ENCODE measurements around the gene ZNF441.
"Not testable (repeated sequence)": the region's sequence is repeated elsewhere in the genome, so short reads cannot be mapped to it uniquely, and the experiment has no call there.

ZNF441 gene

DNA sequence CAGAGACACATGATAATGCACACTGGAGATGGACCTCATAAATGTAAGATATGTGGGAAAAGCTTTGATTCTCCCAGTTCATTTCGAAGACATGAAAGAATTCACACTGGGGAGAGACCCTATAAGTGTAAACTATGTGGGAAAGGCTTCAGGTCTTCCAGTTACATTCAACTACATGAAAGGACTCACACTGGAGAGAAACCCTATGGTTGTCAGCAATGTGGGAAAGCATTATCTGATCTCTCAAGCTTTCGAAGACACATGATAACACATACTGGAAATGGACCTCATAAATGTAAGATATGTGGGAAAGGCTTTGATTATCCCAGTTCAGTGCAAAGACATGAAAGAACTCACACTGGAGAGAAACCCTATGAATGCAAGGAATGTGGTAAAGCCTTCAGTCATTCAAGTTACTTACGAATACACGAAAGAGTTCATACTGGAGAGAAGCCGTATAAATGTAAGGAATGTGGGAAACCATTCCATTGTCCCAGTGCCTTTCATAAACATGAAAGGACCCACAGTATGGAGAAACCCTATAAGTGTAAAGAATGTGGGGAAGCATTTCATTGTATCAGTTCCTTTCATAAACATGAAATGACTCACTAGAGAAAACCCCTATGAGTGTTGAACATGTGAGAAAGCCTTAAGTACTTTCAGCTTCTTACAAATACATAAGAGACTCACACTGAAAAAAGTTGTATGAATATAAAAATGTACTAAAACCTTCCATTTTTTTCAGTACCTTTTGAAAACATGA is 14.7 kb downstream of the ZNF441 start:
- DNase-seq: no peak

DNA sequence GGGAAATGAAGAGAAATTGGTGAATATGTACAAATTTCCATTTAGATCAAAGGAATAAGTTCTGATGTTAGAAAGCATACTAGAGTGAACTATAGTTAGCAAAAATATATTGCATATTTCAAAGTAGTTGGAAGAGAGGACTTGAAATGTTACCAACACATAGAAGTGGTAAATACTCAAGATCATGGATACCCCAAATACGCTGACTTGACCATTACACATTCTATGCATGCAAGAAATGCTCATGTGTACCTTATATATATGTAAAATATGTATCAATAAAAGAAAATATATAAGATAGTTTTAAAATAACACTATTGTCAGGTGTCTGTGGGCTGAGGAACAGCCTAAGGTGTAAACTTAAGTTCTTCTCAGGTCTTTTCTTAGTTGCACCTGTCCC is 17.0 kb downstream of the ZNF441 start:
- DNase-seq: no peak

DNA sequence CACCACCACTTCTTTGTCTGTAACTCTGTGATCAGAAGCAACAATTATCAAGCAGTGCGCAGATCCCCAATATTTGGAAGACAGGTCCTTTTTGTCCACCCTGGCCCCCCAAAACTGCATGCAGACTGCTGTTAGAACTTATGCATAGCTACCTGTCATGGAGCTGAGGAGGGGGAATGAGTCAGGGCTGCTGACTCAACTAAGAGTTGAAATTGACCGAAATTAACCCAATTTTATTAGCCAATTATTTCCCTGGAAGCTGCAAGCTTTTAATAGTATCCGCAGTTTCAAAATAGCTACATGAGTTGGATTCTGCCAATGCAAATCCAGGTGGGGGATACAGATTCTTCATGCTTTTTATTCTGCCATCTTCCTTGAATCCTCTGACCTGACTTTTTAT is 17.6 kb downstream of the ZNF441 start:
- DNase-seq: no peak

DNA sequence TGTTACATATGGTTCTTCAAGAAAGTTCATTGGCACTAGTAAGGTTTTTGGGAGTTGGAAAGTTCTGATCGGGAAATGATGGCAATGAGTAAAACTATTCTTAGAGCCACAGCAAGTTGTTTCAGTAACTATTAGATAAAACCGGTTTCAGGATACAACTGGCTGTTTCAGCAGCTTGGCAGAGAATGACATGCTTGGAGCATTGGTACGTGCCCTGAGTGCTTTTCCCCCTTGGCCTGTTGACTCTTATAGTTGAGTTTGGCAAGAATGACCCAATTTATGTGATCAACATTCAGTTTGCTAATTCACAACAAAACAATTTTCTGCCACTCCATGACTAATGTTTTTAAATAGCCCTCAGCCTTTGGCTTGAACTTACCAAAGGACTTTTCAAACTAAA is 20.7 kb downstream of the ZNF441 start:
- no peak for DNase-seq

DNA sequence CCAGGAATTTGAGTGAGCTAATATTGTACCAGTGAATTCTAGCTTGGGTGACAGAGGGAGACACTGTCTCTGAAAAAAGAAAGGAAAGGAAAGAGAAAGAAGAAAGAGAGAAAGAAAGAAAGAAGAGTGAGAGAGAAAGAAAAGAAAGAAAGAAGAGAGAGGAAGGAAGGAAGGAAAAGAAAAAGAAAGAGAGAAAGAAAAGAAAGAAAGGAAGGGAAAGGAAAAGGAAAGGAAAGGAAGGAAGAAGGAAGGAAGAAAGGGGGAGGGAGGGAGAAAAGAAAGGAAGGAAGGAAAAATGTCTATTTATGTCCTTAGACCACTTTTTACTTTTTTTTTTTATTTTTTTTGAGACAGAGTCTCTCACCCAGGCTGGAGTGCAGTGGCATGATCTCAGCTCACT is 26.1 kb downstream of the ZNF441 start:
- no peak for DNase-seq

DNA sequence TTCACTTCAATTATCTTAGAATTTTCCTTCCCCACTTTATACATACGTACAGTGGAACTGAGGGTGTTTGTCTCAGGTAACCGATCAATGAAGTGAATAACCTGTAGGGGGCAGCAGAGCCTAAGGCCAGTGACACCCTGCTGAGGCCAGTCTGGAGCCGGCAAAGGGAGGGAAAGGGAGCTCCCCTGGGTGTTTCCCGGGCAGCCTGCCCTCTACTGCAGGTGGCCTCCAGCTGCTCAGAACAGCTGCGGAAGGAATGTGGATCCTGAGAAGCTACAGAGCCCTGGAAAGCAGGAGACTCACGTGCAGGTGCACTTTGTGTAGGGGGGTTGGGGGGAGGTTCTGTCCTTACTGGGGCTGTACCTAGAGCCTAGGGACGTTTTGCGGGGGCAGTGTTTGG is 30.7 kb downstream of the ZNF441 start:
- peak; percentile 76 for DNase-seq

DNA sequence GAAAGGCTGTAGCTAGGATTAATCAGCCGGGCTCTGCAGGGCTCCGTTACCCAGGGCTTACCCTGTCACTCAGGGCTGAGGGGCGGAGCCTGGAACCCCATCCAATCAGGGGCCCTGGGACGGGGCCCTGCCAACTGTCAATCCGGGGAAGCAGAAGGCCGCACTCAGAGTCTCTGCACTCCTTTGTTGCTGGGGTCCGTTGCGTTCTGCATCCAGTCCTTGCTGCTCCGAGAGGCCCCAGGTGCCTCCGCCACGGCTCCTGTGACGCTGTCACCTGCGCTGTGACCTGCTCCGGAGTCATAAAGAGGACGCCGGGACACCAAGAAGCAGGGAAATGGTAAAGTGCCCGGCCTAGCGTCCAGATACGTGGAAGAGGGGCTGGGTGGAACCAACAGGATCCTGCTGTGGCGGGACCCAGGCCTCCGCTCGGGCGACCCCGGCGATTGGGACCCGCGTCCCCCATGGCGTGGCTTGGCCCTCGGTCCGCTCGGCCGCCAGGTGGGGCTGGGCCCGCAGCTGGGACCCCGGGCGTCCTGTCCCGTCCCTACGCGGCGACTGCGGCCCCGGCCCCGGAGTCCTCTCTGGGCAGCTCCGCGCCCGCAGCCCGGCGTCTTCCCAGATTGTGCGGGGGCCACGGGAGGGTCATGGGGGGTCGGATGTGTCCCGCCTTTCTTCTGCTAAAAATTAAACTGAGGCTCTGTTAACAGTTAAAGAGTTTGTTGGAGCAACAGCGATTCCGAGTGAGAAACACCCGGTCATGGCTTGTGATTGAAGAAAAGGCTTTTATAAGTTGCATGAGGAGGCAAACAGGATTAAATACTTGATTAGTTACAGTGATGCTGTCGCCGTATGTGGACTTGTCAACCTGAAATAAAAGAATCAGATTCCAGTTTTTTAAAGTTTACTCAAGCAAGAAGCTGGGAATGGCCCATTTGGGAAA is 31.9 kb downstream of the ZNF441 start, which contains the start of gene ZNF491:
TSS of gene ZNF491 (plus strand) at position 133 of the 940 bp plus-strand sequence. CDS start 7,431 bp downstream, outside the sequence.
- peak; percentile 74 for DNase-seq

DNA sequence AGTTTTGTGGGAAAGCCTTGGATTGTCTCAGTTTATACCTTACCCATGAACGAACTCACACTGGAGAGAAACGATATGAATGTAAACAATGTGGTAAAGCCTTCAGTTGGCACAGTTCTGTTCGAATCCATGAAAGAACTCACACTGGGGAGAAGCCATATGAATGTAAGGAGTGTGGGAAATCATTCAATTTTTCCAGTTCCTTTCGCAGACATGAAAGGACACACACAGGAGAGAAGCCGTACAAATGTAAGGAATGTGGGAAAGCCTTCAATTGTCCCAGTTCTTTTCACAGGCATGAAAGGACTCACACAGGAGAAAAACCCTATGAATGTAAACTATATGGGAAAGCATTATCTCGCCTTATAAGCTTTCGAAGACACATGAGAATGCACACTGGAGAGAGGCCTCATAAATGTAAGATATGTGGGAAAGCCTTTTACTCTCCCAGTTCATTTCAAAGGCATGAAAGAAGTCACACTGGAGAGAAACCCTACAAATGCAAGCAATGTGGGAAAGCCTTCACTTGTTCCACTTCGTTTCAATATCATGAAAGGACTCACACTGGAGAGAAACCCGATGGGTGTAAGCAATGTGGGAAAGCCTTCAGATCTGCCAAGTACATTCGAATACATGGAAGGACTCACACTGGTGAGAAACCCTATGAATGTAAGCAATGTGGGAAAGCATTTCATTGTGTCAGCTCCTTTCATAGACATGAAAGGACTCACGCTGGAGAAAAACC is 39.7 kb downstream of the ZNF441 start:
- no peak for DNase-seq

DNA sequence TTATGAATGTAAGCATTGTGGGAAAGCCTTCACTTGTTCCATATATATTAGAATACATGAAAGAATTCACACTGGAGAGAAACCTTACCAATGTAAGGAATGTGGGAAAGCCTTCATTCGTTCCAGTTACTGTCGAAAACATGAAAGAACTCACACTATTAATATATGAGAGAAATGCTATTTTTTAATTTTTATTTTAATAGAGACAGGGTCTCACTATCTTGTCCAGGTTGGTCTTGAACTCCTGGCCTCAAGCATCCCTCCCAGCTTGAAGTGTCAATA is 40.2 kb downstream of the ZNF441 start:
- DNase-seq: no peak

DNA sequence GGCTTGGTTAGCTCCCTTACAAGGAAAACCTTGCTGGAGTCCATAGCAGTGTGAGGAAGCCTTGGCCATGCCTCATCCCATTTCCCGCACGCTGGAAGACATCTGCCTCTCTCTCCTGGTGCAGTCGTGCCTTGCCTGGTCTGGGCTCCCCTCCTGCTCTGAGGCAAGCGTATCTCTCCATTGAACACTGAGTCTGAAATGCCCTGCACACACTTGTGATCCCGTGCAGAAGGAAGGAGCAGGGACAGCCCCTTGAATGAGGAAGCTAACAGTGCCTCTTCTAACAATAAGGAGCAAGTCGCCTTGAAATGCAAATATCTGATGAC is 46.9 kb downstream of the ZNF441 start:
- DNase-seq: no peak

DNA sequence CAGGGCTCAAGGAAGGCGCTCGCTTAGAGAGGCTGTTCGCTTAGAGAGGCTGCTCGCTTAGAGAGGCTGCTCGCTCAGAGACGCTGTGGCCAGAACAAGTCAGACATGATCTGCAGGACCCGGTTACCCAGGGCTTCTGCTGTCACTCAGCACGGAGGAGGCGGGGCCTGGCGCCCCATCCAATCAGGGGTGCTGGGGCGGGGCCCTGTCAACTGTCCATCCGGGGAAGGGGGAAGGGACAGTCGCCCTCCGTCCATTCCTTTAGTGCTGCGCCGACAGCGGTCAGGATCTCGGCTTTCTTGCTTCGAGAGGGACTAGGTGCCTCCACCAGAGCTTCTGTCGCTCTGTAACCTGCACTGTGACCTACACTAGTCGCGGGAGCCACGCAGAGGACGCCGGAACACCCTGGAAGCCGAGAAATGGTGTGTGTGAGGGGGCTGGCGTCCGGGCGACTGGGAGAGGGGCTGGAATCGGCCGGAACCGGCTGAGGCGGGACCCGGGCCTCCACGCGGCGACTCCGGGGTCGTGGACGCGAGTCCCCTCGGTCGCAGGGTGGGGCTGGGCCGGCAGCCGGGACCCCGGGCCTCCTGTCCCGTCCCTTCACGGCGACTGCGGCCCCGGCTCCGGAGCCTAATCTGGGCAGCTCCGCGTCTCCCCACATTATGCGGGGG is 47.4 kb downstream of the ZNF441 start, which contains the start of gene ZNF440:
TSS of gene ZNF440 (plus strand) at position 245 of the 671 bp plus-strand sequence. CDS start at position 420, 175 bp downstream.
- peak; percentile 8 for DNase-seq

DNA sequence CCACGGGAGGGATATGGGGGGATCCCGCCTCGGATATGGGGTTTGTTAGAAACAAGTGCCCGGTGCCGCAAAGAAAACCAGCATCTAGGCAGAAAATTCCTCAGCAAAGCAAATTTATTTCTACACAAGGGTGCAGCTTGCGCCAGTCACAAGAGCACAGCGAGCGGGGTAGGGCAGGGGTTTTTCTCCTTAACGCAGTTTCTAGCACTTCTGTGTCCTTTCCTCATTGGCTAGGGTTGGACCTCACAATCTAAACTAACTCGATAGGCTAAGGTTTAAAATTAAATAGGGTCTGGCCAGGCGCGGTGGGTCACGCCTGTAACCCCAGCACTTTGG is 47.9 kb downstream of the ZNF441 start:
- DNase-seq: no peak

DNA sequence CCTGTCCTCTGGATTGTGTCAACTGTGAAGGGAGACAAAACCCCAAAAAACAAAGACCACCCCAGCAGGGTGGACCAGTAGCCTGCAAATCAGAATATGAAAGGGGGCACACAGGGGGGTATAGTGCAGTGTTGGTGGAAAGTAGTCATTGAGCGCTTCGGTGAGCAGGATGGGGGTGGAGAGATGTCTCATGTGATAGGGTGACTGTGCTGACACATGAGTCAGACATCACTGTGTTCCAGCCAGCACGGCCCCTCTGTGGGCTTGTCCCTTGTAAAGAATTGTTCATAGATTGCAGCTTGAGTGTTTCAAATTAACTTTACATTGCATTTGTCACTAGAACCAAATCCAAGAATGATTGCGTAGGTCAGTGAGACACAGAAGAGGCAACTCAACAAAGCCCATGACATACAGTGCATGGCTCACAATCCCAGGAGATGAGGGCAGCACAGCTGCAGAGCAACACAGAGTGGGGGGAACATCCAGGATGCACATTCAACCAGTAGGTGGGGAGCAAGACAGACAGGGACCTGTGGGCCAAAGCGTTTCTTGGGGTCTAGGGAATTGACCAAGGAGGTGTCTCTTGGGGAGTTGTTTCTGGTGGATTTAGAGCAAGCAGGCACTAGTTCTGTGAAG is 54.8 kb downstream of the ZNF441 start:
- no peak for DNase-seq

DNA sequence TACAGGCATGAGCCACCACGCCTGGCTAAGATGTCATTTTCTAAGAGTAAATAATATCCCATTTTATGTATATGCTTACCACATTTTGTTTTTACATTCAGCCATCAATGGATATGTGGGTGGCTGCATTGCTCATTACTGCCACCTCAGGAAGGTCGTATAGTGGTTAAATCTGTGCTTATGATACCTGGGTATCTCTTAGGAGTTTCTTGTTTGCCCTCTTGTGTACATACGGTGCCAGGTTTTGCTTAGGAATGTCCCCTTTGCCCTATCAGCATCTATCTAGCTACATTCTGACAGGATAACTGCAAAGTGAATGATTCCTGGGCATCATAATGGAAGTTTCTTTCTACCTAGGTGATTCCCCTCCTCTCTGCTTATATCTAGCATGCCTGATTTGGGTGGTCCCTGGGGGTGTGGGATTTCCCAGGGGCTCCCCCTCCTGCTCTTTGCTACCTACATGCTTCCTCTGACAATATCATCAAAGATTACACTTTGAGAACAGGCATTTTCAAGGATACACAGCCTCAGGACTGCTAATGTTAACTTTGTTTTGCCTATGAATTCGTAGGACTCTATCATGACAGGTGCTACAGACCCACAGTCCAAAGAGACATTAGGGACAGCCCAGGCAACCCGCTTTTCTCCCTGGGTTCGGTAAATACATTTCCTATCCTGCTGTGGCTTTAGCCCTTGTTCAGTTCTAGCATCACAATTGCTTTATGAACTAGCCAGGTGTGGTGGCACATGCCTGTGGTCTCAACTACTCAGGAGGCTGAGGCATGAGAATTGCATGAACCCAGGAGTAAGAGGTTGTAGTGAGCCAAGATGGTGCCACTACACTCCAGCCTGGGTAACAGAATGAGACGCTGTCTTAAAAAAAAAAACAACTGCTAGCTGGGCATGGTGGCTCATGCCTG is 62.4 kb downstream of the ZNF441 start:
- DNase-seq: not testable (repeated sequence)

DNA sequence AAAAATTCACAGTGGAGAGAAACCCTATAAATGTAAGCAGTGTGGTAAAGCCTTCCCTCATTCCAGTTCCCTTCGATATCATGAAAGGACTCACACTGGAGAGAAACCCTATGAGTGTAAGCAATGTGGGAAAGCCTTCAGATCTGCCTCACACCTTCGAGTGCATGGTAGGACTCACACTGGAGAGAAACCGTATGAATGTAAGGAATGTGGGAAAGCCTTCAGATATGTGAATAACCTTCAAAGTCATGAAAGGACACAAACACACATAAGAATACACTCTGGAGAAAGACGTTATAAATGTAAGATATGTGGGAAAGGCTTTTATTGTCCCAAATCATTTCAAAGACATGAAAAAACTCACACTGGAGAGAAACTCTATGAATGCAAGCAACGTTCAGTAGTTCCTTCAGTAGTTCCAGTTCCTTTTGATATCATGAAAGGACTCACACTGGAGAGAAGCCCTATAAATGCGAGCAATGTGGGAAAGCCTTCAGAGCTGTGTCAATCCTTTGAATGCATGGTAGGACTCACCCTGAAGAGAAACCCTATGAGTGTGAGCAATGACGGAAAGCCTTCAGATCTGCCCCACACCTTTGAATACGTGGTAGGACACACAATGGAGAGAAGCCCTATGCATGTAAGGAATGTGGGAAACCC is 65.6 kb downstream of the ZNF441 start:
- no peak for DNase-seq

DNA sequence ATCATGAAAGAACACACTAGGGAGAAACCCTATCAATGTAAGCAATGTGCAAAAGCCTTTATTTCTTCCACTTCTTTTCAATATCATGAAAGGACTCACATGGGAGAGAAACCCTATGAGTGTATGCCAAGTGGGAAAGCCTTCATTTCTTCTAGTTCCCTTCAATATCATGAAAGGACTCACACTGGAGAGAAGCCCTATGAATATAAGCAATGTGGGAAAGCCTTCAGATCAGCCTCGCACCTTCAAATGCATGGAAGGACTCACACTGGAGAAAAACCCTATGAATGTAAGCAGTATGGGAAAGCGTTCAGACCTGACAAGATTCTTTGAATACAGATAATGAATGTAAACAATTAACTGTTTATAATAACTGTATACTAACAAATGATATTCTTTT is 66.7 kb downstream of the ZNF441 start:
- DNase-seq: no peak
